Measurements from ENCODE around the gene DENND2C.

- no peak for TF ChIP-seq CTCF (IDR thresholded peaks at IDR 0.05)
- TF ChIP-seq POLR2A (IDR thresholded peaks at IDR 0.05) = no peak
Observed at GRCh38 chr1:114545315-114545714, 124.5 kb downstream of the DENND2C start.
